ENCODE data around the gene ZFYVE26.
"Not testable (repeated sequence)": the region's sequence is repeated elsewhere in the genome, so short reads cannot be mapped to it uniquely, and the experiment has no call there.

The ZFYVE26 gene

DNA sequence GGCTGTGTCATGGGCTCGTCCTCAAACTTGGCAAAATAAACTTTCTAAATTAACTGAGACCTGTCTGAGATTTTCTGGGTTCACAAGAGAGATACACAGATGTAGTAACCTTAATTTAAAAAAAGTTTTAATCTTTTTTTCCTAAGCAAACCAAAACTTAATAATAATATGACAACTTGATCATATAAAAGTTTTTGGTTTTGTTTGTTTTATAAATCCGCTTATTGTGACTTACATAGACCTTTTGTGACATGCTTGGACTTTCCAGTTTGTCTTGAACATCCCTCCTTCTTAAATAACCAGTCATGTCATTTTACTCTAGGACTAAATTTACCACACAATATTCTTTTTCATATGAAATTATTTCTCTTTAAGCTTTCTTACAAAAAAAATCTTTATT lies 106.2 kb downstream of the ZFYVE26 start:
- H3K27me3 ChIP-seq (ENCODE audit: control insufficient read depth, insufficient read depth, low read length, poor library complexity, severe bottlenecking) = no peaks in the 10 kb centered on the region
- H3K27ac ChIP-seq (ENCODE audit: insufficient read depth, low read depth, low read length, poor library complexity, severe bottlenecking) = no peak overlapping the region
- H3K9me3 ChIP-seq (ENCODE audit: control insufficient read depth, low read length) = peaks cover 3% of the 10 kb centered on the region
- H3K4me1 ChIP-seq (ENCODE audit: control insufficient read depth, insufficient read depth, low read length) = no peaks in the 10 kb centered on the region
- WGBS, 2 experiments = 95 to 96% methylated on average over 2 of the region's 2 CpGs
- H3K4me3 ChIP-seq (ENCODE audit: insufficient read depth, low read depth, low read length) = no peak overlapping the region
- H3K36me3 ChIP-seq (ENCODE audit: control insufficient read depth, insufficient read depth, low read length) = no peaks in the 10 kb centered on the region

DNA sequence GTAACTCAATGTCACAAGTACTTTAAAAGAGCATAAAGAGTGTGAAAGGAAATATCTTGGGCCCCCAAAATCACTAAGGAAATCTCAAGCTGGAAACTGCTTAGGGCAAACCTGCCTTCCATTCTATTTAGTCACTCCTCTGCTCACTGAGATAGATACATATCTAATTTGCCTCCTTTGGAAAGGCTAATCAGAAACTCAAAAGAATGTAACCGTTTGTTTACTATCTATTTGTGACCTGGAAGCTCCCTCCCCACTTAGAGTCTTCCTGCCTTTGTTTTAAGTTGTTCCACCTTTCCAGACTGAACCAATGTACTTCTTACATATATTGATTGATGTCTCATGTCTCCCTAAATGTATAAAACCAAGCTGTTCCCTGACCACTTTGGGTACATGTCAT lies 106.6 kb downstream of the ZFYVE26 start:
- not testable (repeated sequence) for H3K27ac ChIP-seq (ENCODE audit: insufficient read depth, low read depth, low read length, poor library complexity, severe bottlenecking); H3K9me3 ChIP-seq (ENCODE audit: control insufficient read depth, low read length); H3K27me3 ChIP-seq (ENCODE audit: control insufficient read depth, insufficient read depth, low read length, poor library complexity, severe bottlenecking); H3K4me1 ChIP-seq (ENCODE audit: control insufficient read depth, insufficient read depth, low read length); H3K36me3 ChIP-seq (ENCODE audit: control insufficient read depth, insufficient read depth, low read length); H3K4me3 ChIP-seq (ENCODE audit: insufficient read depth, low read depth, low read length)
- WGBS, 2 experiments = 77 to 91% methylated on average over 1 of the region's 1 CpG

- not testable (repeated sequence) for H3K9me3 ChIP-seq (ENCODE audit: control insufficient read depth, low read length); H3K4me1 ChIP-seq (ENCODE audit: control insufficient read depth, insufficient read depth, low read length); H3K36me3 ChIP-seq (ENCODE audit: control insufficient read depth, insufficient read depth, low read length); H3K27me3 ChIP-seq (ENCODE audit: control insufficient read depth, insufficient read depth, low read length, poor library complexity, severe bottlenecking); H3K27ac ChIP-seq (ENCODE audit: insufficient read depth, low read depth, low read length, poor library complexity, severe bottlenecking); H3K4me3 ChIP-seq (ENCODE audit: insufficient read depth, low read depth, low read length)
These were observed 107.0 kb downstream of the ZFYVE26 start for GRCh38 chr14:67709346-67709745.

- WGBS, 2 experiments = 80 to 84% methylated on average over 3 of the region's 3 CpGs
- Histone ChIP-seq H3K27ac (ENCODE audit: insufficient read depth, low read depth, low read length, poor library complexity, severe bottlenecking) (no peak overlapping the region), H3K9me3 (ENCODE audit: control insufficient read depth, low read length) (peaks cover 3% of the 10 kb centered on the region), H3K4me3 (ENCODE audit: insufficient read depth, low read depth, low read length) (no peak overlapping the region), H3K4me1 (ENCODE audit: control insufficient read depth, insufficient read depth, low read length) (no peaks in the 10 kb centered on the region), H3K27me3 (ENCODE audit: control insufficient read depth, insufficient read depth, low read length, poor library complexity, severe bottlenecking) (no peaks in the 10 kb centered on the region), H3K36me3 (ENCODE audit: control insufficient read depth, insufficient read depth, low read length) (no peaks in the 10 kb centered on the region)
These were observed 111.2 kb downstream of the ZFYVE26 start for GRCh38 chr14:67705211-67705610.

- 4% methylated on average over 3 of the region's 3 CpGs for WGBS, 2 experiments
- Histone ChIP-seq H3K27me3 (ENCODE audit: control insufficient read depth, insufficient read depth, low read length, poor library complexity, severe bottlenecking) (no peaks in the 10 kb centered on the region), H3K4me1 (ENCODE audit: control insufficient read depth, insufficient read depth, low read length) (no peaks in the 10 kb centered on the region), H3K27ac (ENCODE audit: insufficient read depth, low read depth, low read length, poor library complexity, severe bottlenecking) (no peak overlapping the region), H3K36me3 (ENCODE audit: control insufficient read depth, insufficient read depth, low read length) (no peaks in the 10 kb centered on the region), H3K4me3 (ENCODE audit: insufficient read depth, low read depth, low read length) (no peak overlapping the region), H3K9me3 (ENCODE audit: control insufficient read depth, low read length) (peaks cover 3% of the 10 kb centered on the region)
These were observed 111.8 kb downstream of the ZFYVE26 start for GRCh38 chr14:67704484-67705089.

- H3K4me1 ChIP-seq (ENCODE audit: control insufficient read depth, insufficient read depth, low read length) = no peaks in the 10 kb centered on the region
- no peaks in the 10 kb centered on the region for H3K36me3 ChIP-seq (ENCODE audit: control insufficient read depth, insufficient read depth, low read length)
- no peak overlapping the region for H3K27ac ChIP-seq (ENCODE audit: insufficient read depth, low read depth, low read length, poor library complexity, severe bottlenecking)
- H3K9me3 ChIP-seq (ENCODE audit: control insufficient read depth, low read length) = peaks cover 3% of the 10 kb centered on the region
- 54 to 100% methylated on average over 1 to 3 of the region's 3 CpGs for WGBS, 2 experiments
- no peaks in the 10 kb centered on the region for H3K27me3 ChIP-seq (ENCODE audit: control insufficient read depth, insufficient read depth, low read length, poor library complexity, severe bottlenecking)
- H3K4me3 ChIP-seq (ENCODE audit: insufficient read depth, low read depth, low read length) = no peak overlapping the region
These were observed 112.4 kb downstream of the ZFYVE26 start for GRCh38 chr14:67703997-67704396.

- 94% methylated on average over 8 of the region's 8 CpGs for WGBS, 2 experiments
- H3K4me1 ChIP-seq (ENCODE audit: control insufficient read depth, insufficient read depth, low read length); H3K9me3 ChIP-seq (ENCODE audit: control insufficient read depth, low read length); H3K27ac ChIP-seq (ENCODE audit: insufficient read depth, low read depth, low read length, poor library complexity, severe bottlenecking); H3K27me3 ChIP-seq (ENCODE audit: control insufficient read depth, insufficient read depth, low read length, poor library complexity, severe bottlenecking); H3K4me3 ChIP-seq (ENCODE audit: insufficient read depth, low read depth, low read length); H3K36me3 ChIP-seq (ENCODE audit: control insufficient read depth, insufficient read depth, low read length): not testable (repeated sequence)
These were observed 114.9 kb downstream of the ZFYVE26 start, which contains the start of gene RDH12 for GRCh38 chr14:67701492-67701891. Gene RDH12, plus strand, starts transcription at chr14:67701886. Its CDS starts 20,757 bp downstream, at chr14:67722643.

DNA sequence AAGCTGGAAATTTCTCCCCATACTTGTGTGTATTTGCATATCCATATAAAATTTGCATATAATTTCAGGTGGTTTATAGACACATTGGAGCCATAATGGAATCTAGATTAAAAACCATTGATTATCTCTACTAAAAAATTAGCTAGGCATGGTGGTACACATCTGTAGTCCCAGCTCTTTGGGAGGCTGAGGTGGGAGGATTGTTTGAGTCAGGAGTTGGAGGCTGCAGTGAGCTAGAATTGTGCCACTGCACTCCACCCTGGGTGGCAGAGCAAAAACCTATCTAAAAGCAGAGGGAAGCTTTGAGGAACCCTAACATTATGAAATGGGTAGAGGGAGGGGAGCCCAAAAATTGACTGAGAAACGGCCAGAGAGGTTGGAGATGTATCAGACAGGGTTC lies 118.2 kb downstream of the ZFYVE26 start:
- Histone ChIP-seq H3K36me3 (ENCODE audit: control insufficient read depth, insufficient read depth, low read length) (no peaks in the 10 kb centered on the region), H3K9me3 (ENCODE audit: control insufficient read depth, low read length) (no peaks in the 10 kb centered on the region), H3K4me3 (ENCODE audit: insufficient read depth, low read depth, low read length) (no peak overlapping the region), H3K4me1 (ENCODE audit: control insufficient read depth, insufficient read depth, low read length) (peaks cover 8% of the 10 kb centered on the region), H3K27me3 (ENCODE audit: control insufficient read depth, insufficient read depth, low read length, poor library complexity, severe bottlenecking) (peaks cover 14% of the 10 kb centered on the region), H3K27ac (ENCODE audit: insufficient read depth, low read depth, low read length, poor library complexity, severe bottlenecking) (no peak overlapping the region)
- 76 to 100% methylated on average over 1 of the region's 1 CpG for WGBS, 2 experiments

- no peak overlapping the region for H3K4me3 ChIP-seq (ENCODE audit: insufficient read depth, low read depth, low read length)
- H3K36me3 ChIP-seq (ENCODE audit: control insufficient read depth, insufficient read depth, low read length) = peaks cover 4% of the 10 kb centered on the region
- peaks cover 14% of the 10 kb centered on the region for H3K27me3 ChIP-seq (ENCODE audit: control insufficient read depth, insufficient read depth, low read length, poor library complexity, severe bottlenecking)
- 93 to 99% methylated on average over 4 of the region's 4 CpGs for WGBS, 2 experiments
- no peak overlapping the region for H3K27ac ChIP-seq (ENCODE audit: insufficient read depth, low read depth, low read length, poor library complexity, severe bottlenecking)
- peaks cover 8% of the 10 kb centered on the region for H3K4me1 ChIP-seq (ENCODE audit: control insufficient read depth, insufficient read depth, low read length)
- no peaks in the 10 kb centered on the region for H3K9me3 ChIP-seq (ENCODE audit: control insufficient read depth, low read length)
These were observed 119.4 kb downstream of the ZFYVE26 start for GRCh38 chr14:67697006-67697405.

All from ectodermal cell (in vitro differentiated cells).